Fibroblast of skin of abdomen (primary cell): Measurements from ENCODE around the gene CDO1.
"Not testable (repeated sequence)": the region's sequence is repeated elsewhere in the genome, so short reads cannot be mapped to it uniquely, and the experiment has no call there.

ENCODE experiments used
- DNase-seq: peaks from one replicate; pipeline ENCODE4 v3.0.0-alpha.2; 2013

The CDO1 gene

DNA sequence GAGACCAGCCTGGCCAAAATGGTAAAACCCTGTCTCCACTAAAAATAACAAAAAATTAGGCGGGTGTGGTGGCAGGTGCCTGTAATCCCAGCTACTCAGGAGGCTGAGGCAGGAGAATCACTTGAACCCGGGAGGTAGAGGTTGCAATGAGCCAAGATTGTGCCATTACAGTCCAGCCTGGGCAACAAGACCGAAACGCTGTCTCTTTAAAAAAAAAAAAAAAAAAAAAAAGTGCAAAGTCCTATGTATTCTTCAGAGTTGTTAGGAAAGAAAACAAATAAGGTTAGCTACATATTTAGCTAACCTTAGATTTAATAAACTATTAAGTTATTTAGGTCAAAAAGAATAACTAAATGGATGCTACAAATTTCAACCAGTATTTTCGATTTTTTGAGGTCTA lies 13.5 kb upstream of the CDO1 start:
- no peak for DNase-seq

DNA sequence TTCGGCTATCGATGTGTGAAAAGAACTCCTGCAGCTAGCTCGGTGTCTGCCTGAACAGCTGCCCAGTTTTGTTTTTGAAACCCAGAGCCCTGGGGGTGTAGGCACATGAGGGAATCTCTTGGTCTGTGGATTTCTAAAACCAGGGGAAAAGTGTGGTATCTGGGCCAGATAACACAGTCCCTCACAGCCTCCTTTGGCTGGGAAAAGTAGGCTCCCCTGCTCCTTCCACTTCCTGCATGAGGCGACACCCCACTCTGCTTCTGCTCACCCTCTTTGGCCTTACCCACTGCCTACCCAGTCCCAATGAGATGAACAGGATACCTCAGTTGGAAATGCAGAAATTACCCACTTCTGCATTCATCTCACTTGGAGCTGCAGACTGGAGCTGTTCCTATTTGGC lies 9.5 kb upstream of the CDO1 start:
- no peak for DNase-seq

DNA sequence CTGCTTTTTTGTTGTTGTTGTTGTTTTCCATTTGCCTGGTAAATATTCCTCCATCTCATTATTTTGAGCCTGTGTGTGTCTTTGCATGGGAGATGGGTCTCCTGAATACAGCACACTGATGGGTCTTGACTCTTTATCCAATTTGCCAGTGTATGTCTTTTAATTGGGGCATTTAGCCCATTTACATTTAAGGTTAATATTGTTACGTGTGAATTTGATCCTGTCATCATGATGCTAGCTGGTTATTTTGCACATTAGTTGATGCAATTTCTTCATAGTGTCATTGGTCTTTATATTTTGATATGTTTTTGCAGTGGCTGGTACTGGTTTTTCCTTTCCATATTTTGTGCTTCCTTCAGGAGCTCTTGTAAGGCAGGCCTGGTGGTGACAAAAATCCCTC lies 8.5 kb upstream of the CDO1 start:
- not testable (repeated sequence) for DNase-seq

DNA sequence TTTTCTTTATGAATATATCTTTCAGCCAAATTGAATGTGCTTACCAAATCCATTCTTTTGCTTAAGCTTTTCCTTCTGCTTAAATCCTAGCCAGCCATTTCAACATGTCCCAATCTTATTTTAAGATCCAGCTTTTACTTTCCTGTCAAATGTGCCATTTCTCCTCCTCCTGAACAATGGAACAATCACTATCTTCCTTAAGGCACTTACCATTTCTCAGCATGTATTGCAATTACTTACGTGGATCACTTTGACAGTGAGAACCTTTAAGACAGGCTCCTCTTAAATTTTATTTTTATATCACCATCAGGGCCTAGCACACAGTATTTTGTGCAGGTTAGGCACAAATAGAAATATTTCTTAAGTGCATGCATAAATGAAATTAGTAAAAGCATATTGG lies 4.4 kb upstream of the CDO1 start:
- DNase-seq, result no peak

DNA sequence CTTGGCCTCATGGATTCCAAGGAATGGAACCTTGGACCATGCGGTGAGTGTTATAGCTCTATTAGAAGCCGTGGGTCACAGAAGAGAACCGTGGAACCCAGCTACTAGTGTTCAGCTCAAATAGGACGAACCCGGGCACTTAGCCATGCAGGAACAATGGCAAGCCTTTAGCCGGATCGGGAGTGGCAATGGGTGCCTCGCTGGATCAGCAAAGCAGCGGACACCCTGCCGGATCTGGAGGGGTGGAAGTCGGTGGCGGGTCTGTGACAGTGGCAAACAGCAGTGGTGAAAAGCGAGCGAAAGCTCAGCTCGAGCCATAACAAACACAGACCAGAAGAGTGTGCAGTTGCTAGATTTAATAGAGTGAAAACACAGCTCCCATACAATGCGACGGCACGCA lies 2.4 kb upstream of the CDO1 start:
- DNase-seq, result no peak

DNA sequence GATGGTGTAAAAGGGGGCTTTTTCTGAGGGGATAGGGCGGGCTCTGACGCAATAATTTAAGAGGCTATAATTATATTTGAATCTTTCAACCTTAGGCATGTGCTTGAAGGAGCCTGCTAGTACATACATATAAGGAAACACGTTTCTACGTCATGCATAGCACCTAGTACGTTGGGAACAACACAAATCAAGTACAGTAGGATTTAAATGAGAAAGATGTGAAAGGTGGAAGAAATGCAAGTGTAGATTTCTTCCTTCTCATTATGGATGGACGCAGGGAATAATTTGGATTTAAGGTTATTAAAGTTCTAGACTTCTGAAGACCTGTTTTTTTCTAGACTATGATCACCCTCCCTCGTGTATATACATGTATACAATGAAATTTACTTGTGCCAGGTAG lies 927 bp upstream of the CDO1 start:
- DNase-seq, result no peak

DNA sequence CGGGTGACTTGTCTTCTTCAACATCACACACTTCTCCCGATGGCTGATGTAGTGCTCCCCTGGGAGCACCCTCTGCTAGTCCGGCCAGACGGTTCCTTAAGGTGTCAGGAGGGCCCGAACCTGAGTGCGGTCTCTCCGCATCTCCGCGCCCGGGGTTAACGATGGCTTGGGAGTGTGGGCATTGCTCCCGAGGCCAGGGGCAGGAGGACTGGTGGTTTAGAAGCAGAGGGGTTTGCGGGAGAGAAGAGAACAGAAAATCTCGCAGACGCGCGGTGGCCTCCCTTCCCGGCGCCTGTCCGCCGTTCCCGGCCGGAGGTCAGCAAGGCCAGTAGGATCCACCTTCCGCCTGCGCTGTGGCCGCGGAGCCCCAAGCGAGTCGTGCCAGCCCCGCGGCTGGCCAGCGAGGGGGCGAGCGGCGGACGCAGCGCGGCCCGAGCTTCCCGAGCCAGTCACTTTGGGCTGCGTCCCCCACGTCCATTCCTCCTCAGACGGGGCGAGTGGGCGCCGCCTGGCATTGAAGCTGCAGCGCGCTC lies 700 bp downstream of the CDO1 start:
- DNase-seq, result no peak

DNA sequence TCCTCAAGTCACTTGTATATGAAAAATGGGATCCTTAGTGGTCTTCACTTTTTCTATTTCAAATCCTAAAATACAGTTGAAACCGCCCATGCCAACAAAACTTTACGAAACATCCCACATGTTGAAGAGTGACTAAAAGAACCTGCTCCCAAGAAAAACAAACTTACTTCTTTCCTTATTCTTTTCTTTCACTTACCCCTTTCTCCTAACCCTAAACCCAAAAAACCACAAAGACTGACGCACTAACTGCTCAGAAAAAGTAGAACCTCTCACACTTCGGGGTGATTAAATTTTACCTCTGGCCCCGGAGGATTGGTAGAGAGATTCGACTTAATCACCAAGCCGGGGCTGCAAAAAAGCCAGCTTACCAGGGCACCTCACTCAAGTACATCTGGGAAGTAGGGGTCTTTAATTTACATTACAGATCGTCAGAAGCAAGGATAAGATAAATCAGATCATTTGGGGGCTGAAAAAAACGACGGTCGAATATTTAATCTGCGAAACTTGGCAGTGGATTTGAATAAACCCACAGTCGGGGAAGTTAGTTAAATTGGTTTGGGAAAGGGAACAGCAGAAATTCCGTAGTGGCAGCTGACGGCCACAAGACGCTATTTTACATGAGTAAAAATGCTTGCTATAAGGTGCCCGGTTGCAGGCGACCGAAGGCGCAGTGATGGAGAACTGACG lies 1.3 kb downstream of the CDO1 start:
- no peak for DNase-seq

DNA sequence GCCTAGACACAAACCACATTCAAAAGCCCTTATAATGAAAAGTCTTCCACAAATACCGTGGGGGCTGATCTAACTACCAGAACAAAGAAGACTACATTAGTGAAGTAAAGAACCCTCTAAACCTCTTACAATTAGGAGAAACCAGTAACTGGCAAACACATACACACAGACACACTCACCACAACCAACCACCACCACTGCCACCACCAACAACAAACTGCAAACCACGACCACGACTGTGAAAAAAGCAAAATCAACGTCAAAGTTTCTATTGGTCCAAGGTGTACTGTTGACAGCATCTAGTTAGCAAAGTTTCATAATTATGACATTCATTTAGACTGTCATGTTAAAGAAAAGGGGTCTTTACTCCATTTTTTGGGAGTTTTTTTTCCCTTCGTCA lies 2.7 kb downstream of the CDO1 start:
- no peak for DNase-seq

DNA sequence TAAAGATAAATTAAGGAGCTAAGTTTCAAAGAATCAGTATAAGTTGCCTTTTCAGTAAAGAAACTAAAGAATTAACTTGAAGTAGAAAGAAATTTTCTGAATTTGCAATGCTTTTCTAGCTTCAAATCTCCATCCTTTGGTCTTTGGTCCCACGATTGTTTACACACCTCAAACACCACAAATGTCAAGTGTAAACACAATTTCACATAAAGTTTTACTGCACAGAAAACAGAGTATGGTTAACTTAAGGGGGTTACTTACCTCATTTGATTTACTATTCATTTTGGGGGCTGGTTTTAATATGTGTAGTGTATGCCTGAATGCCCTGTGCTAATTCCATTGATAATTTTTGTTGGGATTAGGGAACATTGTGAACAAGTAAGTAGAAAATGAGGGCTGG lies 4.1 kb downstream of the CDO1 start:
- no peak for DNase-seq

DNA sequence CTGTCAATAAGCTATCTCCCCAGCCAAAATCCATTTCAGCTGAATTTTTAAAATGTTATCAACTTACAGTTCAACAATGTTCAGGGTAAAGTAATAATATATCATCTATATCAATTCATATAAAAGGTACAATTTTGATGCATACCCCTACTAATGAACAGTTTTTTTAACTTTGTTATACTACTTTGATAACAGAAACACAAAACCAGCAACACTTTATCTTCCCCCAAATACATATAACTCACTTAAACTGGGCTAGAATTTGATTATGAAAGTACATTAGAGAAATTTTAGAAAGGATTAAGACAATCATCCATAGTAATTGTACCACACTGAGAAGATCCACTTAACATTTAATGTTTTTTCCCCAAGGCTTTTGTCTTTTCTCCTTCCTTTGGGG lies 5.1 kb downstream of the CDO1 start:
- no peak for DNase-seq

DNA sequence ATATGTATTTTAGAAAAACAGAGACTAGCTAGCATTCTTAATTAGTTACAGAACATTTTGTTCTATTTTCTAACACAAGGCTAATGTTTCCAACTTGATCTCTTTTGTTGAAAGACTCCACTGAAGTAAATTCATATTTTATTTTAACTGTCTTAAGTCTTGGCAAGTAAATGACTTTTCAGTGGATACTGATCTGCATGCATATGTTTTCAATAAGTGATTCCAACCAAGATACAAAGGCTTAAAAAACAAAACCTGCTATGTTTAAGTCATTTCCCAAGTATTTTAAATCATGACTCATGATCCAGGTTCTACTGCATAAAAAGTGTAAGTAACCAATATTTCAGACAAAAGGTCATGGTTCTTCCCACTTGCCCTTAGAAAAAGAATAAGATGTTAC lies 5.7 kb downstream of the CDO1 start:
- peak; percentile 89 for DNase-seq

DNA sequence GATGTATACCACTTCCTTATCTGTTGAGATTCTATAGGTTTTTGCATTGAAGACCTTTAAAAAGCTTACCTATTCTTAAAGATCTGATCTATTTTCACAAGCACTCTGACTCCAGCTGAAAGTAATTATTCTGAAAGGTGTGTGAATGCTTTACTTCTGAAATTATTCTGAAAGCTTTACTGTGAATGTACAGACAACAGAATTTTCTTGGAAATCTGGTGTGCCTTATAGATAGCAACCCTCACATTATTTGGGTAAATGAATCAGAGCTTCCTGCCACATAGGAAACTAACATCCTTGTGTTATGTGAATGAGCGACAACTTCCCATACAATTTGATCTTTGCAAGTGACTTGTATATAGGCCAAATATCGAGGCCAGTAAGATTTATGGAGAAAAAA lies 6.5 kb downstream of the CDO1 start:
- no peak for DNase-seq

DNA sequence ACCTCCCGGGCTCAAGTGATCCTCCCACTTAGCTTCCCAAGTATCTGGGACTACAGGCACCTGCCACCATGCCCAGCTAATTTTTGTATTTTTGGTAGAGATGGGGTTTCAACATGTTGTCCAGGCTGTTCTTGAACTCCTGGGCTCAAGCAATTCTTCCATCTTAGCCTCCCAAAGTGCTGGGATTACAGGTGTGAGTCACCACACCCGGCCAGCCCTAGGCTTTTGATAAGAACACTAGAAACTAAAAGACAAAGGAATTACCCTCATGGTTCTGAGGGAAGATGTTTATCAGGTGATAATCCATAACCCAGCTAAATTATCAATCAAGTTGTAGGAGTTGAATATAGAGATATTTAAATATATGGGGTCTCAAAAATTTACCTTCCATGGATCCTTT lies 8.4 kb downstream of the CDO1 start:
- DNase-seq, result not testable (repeated sequence)

DNA sequence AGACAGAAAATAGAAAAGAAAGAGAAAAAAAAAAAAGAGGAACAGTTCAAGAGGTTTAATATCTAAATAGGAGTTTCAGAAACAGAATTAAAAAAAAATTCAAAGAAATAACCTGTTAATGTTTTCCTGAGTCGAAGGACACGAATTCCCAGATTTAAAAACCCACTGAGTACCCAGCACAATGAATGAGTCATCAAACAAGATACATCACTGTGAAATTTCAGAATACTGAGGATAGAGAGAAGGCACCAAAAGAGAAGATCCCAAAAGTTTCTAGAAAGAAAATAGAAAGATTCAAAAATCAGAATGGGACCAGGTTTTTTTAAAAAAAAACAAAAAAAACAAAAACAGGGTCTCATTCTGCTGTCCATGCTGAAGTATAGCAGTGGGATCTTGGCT lies 8.8 kb downstream of the CDO1 start:
- no peak for DNase-seq

DNA sequence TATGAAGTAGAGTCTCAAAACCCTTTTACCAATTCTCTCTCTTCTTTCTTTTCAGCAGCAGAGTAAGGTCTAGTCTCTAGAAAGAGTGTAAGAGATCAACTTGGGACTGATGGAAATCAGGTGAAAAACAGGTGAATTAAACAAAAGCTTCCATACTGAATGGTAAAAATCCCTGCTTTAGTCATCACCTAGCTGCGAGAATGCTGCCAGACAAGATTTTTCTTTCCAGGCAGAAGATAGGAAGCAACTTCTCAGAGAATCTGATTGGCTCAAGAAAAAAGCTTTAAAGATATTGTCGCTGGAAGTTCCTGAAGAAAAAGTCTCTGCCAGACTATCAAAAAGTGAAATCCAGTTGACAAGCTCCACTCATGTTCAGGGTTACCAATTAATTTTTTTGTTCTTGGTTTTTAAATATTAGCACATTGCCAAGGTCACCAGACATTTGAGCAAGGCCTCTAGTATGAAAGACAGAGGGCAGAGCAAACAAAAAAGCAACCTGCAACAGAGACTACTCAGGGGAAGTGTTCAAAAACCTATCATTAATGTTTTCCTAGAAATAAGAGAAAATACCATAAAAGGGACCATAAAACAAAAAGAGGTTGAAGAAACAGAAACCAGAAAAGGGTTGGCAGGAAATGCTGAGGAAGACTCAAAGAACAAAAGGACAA lies 9.3 kb downstream of the CDO1 start:
- DNase-seq, result no peak

DNA sequence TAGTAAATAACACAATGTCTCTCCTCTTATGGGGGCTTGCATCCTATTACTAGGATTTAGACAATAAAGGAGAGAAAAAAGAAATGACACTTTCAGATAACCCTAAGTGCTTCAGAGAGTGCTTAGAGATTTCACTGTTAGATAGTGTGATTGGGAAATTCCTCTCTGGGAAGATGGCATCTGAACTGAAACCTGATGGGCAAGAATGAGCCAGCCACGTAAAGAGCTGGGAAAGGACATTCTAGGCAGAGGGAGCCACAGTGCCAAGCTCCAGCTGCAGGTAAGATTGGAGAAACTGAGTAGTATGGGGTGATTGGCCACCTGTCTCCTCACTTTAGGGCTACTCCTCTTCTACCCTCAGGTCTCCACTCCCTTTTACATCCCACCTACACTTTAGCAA lies 14.5 kb downstream of the CDO1 start:
- no peak for DNase-seq

DNA sequence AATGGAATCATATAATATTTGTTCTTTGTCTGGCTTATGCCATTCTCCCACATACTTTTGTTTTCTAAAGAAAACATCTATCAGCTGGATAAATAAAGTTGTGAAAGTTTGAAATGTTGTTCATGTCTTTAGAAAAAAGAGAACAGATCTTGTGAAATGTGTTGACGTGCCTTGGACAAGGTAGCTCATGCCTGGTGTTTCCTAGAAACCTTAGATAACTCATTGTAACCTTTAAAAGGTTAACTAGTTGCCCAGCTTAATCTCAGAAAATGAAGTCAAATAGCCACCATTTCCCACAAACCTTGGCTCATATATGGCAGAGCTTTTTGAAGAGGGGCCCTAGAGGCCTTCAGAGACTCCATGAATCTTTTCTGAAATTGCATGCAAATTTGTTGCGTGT lies 15.3 kb downstream of the CDO1 start:
- no peak for DNase-seq

DNA sequence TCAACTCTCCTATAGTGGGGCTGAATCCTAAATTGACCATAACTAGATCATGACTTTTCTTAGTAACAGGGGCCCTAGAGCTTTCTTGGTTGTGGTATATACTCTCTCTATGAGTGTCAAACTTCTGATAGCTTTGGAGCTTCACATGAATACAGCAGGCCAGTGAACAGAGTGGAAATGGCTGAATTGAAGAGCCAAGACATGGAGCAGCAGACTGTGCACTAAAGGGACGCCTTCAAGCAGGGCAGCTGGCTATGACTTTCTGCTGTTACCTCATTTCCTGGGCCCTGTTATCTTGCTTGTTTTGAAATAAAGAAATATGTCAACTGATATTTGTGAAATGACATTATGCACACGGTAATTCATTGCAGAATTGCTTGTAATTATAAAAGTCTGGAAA lies 16.4 kb downstream of the CDO1 start:
- no peak for DNase-seq

DNA sequence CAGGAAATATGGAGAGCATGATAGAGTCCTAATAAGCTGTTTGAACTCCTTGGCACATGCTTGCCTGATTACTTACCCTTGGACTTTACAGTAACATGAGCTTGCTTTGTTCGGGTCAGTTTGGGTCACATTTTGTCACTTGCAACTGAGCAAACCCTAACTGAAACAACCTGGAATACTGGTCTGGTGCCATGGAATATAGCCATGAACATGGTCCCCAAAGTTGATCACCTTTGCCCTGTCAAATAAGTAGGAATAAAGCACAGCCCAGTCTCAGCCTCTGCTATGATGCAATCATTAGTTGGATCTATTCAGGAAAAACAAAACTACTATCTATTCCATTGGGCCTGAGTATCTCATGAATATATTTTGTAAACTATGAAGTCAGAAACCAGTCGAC lies 18.2 kb downstream of the CDO1 start:
- no peak for DNase-seq

DNA sequence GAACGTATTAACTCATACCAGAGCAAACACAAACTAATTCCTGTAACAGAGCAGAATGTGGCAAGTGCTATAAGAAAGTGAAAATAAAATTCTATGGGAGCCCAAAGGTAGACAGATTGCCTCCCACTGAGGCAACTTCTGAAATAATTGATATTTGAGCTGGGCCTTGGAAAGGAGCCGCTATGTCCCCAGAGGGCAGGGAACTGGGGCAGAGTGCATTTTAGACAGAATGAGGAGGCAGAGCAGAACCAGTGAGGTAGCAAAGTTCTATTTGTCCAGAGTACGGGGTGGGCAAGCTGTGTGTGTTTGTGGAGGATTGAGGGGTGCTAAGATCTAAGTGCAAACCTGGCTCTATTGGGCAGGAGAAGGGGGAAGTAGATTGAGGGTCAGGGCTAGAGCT lies 19.8 kb downstream of the CDO1 start:
- DNase-seq, result no peak

DNA sequence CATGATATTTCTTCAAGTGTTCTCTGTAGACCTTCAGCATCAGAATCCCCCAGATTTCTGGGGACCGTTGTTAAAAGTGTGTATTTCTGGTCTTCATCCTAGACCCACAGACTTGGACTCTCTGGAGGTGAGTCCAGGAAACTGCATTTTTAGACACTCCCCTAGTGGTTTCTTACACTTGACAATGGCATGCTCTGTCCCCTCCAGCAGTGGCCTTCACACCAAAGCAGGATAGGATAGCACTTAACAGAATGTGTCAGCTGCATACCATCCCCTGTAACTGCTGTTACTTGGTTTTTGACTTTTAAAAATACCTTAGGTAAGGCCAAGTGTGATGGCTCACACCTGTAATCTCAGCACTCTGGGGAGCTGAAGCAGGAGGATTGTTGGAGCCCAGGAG lies 20.8 kb downstream of the CDO1 start:
- DNase-seq, result no peak

DNA sequence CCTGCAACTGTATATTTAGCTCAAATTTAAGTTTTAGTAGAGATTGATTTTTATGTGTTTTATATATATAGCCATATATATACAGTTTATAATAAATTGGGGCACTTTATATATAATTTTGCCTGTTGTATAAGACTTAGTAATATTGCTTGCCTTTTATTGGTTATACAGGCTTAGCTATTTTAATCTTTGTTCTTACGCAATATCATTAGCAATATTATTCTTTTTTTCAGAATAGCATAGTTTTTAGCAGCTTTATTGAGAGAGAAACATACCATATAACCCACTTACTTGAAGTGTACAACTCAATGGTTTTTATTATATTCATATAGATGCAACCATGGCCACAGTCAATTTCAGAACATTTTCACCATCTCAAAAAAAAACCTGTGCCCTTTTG lies 28.0 kb downstream of the CDO1 start:
- DNase-seq, result no peak

DNA sequence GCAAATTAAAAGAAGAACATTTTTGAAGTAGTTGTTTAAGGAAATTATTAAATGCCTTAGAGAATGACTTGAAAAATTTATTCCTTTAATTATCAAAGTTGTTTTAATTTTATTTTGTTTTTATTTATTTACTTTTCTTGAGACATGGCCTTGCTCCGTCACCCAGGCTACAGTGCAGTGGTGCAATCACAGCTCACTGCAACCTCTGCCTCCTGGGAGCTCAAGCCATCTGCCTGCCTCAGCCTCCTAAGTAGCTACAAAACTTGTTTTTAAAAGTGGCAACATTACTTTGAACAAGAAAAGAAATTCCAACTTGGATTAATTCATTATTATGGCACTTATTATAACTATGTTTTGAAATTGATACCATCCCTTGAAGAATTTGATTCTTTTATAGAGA lies 29.0 kb downstream of the CDO1 start:
- no peak for DNase-seq
